K562 (cell line): ENCODE results near the gene CDCP2.

Experiments used
- BHLHE40 ChIP-seq: IDR thresholded peaks from 2 replicates; pipeline ENCODE4 v1.6.1; 2011; ENCODE audit warnings: low read length, improper control_type of control experiment
- GTF2F1 ChIP-seq: IDR thresholded peaks from 2 replicates; pipeline ENCODE4 v1.6.1; 2011; ENCODE audit warnings: low read depth, low read length, improper control_type of control experiment
- HCFC1 ChIP-seq: IDR thresholded peaks from 2 replicates; pipeline ENCODE4 v1.6.1; 2012; ENCODE audit warnings: low read depth, low read length, improper control_type of control experiment
- MXI1 ChIP-seq: IDR thresholded peaks from 2 replicates; pipeline ENCODE4 v1.6.1; 2011; ENCODE audit warnings: low read depth, mild to moderate bottlenecking, improper control_type of control experiment, low read length
- SMC3 ChIP-seq: conservative IDR thresholded peaks from 2 replicates; pipeline ENCODE4 v1.6.1; 2011; ENCODE audit warnings: low read depth, low read length, improper control_type of control experiment; ENCODE audit not compliant: insufficient read depth
- TRIM28 ChIP-seq: fragments of 450-650 bp; IDR thresholded peaks from 2 replicates; pipeline ENCODE4 v1.6.1; 2017
- ZFP1 ChIP-seq: fragments of 450-650 bp; formaldehyde crosslinking; IDR thresholded peaks from 2 replicates; pipeline ENCODE4 v1.4.0; 2020; ENCODE audit warnings: mild to moderate bottlenecking, mixed read lengths
- ZNF253 ChIP-seq: fragments of 250-450 bp; sonication (Bioruptor Pico); conservative IDR thresholded peaks from 2 replicates; pipeline ENCODE4 v1.6.1; 2021; ENCODE audit warnings: mild to moderate bottlenecking
- ZNF318 ChIP-seq, 2 experiments: fragments of 450-650 bp; IDR thresholded peaks; 2 replicates each; pipeline ENCODE4 v1.6.1; 2016; ENCODE audit warnings: mild to moderate bottlenecking in 2 of 2, borderline replicate concordance in 1 of 2, low read depth in 1 of 2, moderate library complexity in 1 of 2
- TF ChIP-seq, protein P1 (sequence below), 3 experiments: IDR thresholded peaks in 2 of 3; conservative IDR thresholded peaks in 1 of 3; 2 replicates each; pipeline ENCODE4 v1.5.1; 2011 to 2012; ENCODE audit warnings: low read length in 3 of 3, mild to moderate bottlenecking in 3 of 3, control low read depth in 2 of 3, improper control_type of control experiment in 1 of 3, inconsistent platforms in 1 of 3, low read depth in 1 of 3, mixed read lengths in 1 of 3, moderate library complexity in 1 of 3; ENCODE audit not compliant: insufficient read depth in 2 of 3
- TF ChIP-seq, protein P2 (sequence below): sonication (generic); formaldehyde crosslinking; IDR thresholded peaks from 2 replicates; pipeline ENCODE4 v1.8.0; 2023; ENCODE audit warnings: mild to moderate bottlenecking, missing genetic modification reagents

- TF ChIP-seq, protein P1, sequence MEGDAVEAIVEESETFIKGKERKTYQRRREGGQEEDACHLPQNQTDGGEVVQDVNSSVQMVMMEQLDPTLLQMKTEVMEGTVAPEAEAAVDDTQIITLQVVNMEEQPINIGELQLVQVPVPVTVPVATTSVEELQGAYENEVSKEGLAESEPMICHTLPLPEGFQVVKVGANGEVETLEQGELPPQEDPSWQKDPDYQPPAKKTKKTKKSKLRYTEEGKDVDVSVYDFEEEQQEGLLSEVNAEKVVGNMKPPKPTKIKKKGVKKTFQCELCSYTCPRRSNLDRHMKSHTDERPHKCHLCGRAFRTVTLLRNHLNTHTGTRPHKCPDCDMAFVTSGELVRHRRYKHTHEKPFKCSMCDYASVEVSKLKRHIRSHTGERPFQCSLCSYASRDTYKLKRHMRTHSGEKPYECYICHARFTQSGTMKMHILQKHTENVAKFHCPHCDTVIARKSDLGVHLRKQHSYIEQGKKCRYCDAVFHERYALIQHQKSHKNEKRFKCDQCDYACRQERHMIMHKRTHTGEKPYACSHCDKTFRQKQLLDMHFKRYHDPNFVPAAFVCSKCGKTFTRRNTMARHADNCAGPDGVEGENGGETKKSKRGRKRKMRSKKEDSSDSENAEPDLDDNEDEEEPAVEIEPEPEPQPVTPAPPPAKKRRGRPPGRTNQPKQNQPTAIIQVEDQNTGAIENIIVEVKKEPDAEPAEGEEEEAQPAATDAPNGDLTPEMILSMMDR (IDR thresholded peaks at IDR 0.05 in 2 of 3, conservative IDR thresholded peaks at IDR 0.05 in 1 of 3; ENCODE audit: insufficient read depth in 2 of 3, low read depth in 1 of 3, low read length in 3 of 3), result no peak
- TF ChIP-seq BHLHE40 (no peak), SMC3 (no peak), TRIM28 (no peak), ZFP1 (CRISPR knock-in tag) (no peak), MXI1 (no peak), ZNF253 (CRISPR knock-in tag) (no peak), HCFC1 (no peak), ZNF318 (IDR thresholded peaks at IDR 0.05; ENCODE audit: borderline replicate concordance in 1 of 2, low read depth in 1 of 2) (no peak), GTF2F1 (no peak)
- TF ChIP-seq, protein P2, sequence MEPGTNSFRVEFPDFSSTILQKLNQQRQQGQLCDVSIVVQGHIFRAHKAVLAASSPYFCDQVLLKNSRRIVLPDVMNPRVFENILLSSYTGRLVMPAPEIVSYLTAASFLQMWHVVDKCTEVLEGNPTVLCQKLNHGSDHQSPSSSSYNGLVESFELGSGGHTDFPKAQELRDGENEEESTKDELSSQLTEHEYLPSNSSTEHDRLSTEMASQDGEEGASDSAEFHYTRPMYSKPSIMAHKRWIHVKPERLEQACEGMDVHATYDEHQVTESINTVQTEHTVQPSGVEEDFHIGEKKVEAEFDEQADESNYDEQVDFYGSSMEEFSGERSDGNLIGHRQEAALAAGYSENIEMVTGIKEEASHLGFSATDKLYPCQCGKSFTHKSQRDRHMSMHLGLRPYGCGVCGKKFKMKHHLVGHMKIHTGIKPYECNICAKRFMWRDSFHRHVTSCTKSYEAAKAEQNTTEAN, result no peak
Measured at GRCh38 chr1:54126271-54126815, 26.5 kb downstream of the CDCP2 start.
